Liver (tissue), 9 donors: Measurements from ENCODE around the gene STXBP6. TPM values are rescaled to one million over a fixed set of nuclear protein-coding genes. Genes with fewer than 3 reads are reported as not detected.

ENCODE experiments used
- DNase-seq: peaks from one replicate; pipeline ENCODE4 v3.0.0-alpha.2; 2017; ENCODE audit warnings: low spot score
- H3K27ac ChIP-seq, 2 donors: one replicate each; pipeline ENCODE4 v1.7.0; 2013; ENCODE audit warnings: inconsistent platforms in 2 of 2, low read length in 2 of 2, control low read depth in 1 of 2, low read depth in 1 of 2, mild to moderate bottlenecking in 1 of 2
- H3K27me3 ChIP-seq, 4 donors: one replicate each; pipeline versions ENCODE4 v1.6.1 to v1.7.0; 2013; ENCODE audit warnings: low read length in 3 of 4, inconsistent platforms in 1 of 4, mild to moderate bottlenecking in 1 of 4, moderate library complexity in 1 of 4; ENCODE audit not compliant: control insufficient read depth in 4 of 4, insufficient read depth in 4 of 4
- H3K36me3 ChIP-seq, 4 donors: one replicate each; pipeline versions ENCODE4 v1.6.1 to v1.7.0; 2013; ENCODE audit warnings: low read length in 3 of 4, mild to moderate bottlenecking in 3 of 4, low read depth in 1 of 4, moderate library complexity in 1 of 4; ENCODE audit not compliant: control insufficient read depth in 4 of 4, insufficient read depth in 3 of 4
- H3K4me1 ChIP-seq, 4 donors: one replicate each; pipeline versions ENCODE4 v1.6.1 to v1.7.0; 2013; ENCODE audit warnings: low read length in 3 of 4, mild to moderate bottlenecking in 3 of 4, moderate library complexity in 1 of 4; ENCODE audit not compliant: control insufficient read depth in 4 of 4, insufficient read depth in 4 of 4
- H3K4me3 ChIP-seq, 3 donors: one replicate each; pipeline versions ENCODE4 v1.6.1 to v1.7.0; 2013; ENCODE audit warnings: low read length in 3 of 3, control low read depth in 1 of 3, low read depth in 1 of 3, mild to moderate bottlenecking in 1 of 3
- H3K9ac ChIP-seq, 2 donors: one replicate each; pipeline ENCODE4 v1.7.0; 2013; ENCODE audit warnings: low read length in 2 of 2, mild to moderate bottlenecking in 2 of 2, moderate library complexity in 2 of 2, control low read depth in 1 of 2, low read depth in 1 of 2
- H3K9me3 ChIP-seq, 4 donors: one replicate each; pipeline versions ENCODE4 v1.6.1 to v1.7.0; 2013; ENCODE audit warnings: low read length in 3 of 4; ENCODE audit not compliant: control insufficient read depth in 4 of 4
- EGR1 ChIP-seq, 2 donors: IDR thresholded peaks; 2 replicates each; pipeline ENCODE4 v1.6.1; 2016 to 2018; ENCODE audit warnings: antibody characterized with exemption in 2 of 2, low read depth in 2 of 2
- FOXA1 ChIP-seq: IDR thresholded peaks from 2 replicates; pipeline ENCODE4 v1.6.1; 2016; ENCODE audit warnings: antibody characterized with exemption
- FOXA2 ChIP-seq: IDR thresholded peaks from 2 replicates; pipeline ENCODE4 v1.6.1; 2016; ENCODE audit warnings: antibody characterized with exemption
- GABPA ChIP-seq, 2 donors: IDR thresholded peaks in 1 of 2; conservative IDR thresholded peaks in 1 of 2; 2 replicates each; pipeline ENCODE4 v1.6.1; 2016; ENCODE audit warnings: antibody characterized with exemption in 2 of 2, mild to moderate bottlenecking in 1 of 2, moderate library complexity in 1 of 2
- HNF4A ChIP-seq, 2 donors: conservative IDR thresholded peaks; 2 replicates each; pipeline ENCODE4 v1.6.1; 2016; ENCODE audit warnings: antibody characterized with exemption in 2 of 2, mild to moderate bottlenecking in 2 of 2
- HNF4G ChIP-seq: IDR thresholded peaks from 2 replicates; pipeline ENCODE4 v1.6.1; 2016; ENCODE audit warnings: antibody characterized with exemption
- JUND ChIP-seq, 2 donors: IDR thresholded peaks; 2 replicates each; pipeline ENCODE4 v1.6.1; 2016; ENCODE audit warnings: antibody characterized with exemption in 2 of 2
- NR2F2 ChIP-seq: IDR thresholded peaks from 2 replicates; pipeline ENCODE4 v1.6.1; 2016; ENCODE audit warnings: antibody characterized with exemption
- SP1 ChIP-seq: IDR thresholded peaks from 2 replicates; pipeline ENCODE4 v1.6.1; 2018; ENCODE audit warnings: antibody characterized with exemption, mild to moderate bottlenecking
- TAF1 ChIP-seq: conservative IDR thresholded peaks from 2 replicates; pipeline ENCODE4 v1.6.1; 2016; ENCODE audit warnings: antibody characterized with exemption, mild to moderate bottlenecking
- YY1 ChIP-seq: IDR thresholded peaks from 2 replicates; pipeline ENCODE4 v1.6.1; 2016; ENCODE audit warnings: antibody characterized with exemption, mild to moderate bottlenecking
- WGBS: extraction: QIAGEN DNeasy Blood & Tissue Kit; methylation state at CpG from one replicate; pipeline ENCODE4 v1.1.7; 2013; 5-methylcytosine and 5-hydroxymethylcytosine counted together
- polyA plus RNA-seq, 2 donors: library from polyadenylated mRNA; stranded (reverse) in 1 of 2; unstranded in 1 of 2; fragments of 200-250 nt in 1 of 2; fragments of >200 nt in 1 of 2; fragmentation: Nextera tagmentation in 1 of 2; extraction: Ambion mirVana in 1 of 2; gene quantifications; one replicate each; pipeline versions ENCODE4 v1.2.1 to v1.2.3, GENCODE V29; 2013 to 2015
- total RNA-seq, 2 donors: library from RNA; depleted of rRNA; stranded (reverse); fragments of >200 nt; gene quantifications; one replicate each; pipeline ENCODE4 v1.2.3, GENCODE V29; 2014
- TF ChIP-seq, protein P1 (sequence below): fragments of 150-350 bp; IDR thresholded peaks from 2 replicates; pipeline ENCODE4 v1.5.1; 2017; ENCODE audit warnings: improper control_type of control experiment, low read depth, low read length; ENCODE audit not compliant: missing input control
- TF ChIP-seq, protein P2 (sequence below): IDR thresholded peaks from 2 replicates; pipeline ENCODE4 v1.6.1; 2016; ENCODE audit warnings: antibody characterized with exemption
- TF ChIP-seq, protein P3 (sequence below): IDR thresholded peaks from 2 replicates; pipeline ENCODE4 v1.6.1; 2016; ENCODE audit warnings: antibody characterized with exemption
- TF ChIP-seq, protein P4 (sequence below): IDR thresholded peaks from 2 replicates; pipeline ENCODE4 v1.6.1; 2016; ENCODE audit warnings: antibody characterized with exemption, mild to moderate bottlenecking
- donor health status: healthy.
- donor health status: healthy.
- donor health status: healthy.
- donor health status: healthy.
- donor health status: healthy.

The STXBP6 gene
- total and polyA plus RNA-seq, 4 donors, result 1.4 to 3.8 (median 1.8) TPM

DNA sequence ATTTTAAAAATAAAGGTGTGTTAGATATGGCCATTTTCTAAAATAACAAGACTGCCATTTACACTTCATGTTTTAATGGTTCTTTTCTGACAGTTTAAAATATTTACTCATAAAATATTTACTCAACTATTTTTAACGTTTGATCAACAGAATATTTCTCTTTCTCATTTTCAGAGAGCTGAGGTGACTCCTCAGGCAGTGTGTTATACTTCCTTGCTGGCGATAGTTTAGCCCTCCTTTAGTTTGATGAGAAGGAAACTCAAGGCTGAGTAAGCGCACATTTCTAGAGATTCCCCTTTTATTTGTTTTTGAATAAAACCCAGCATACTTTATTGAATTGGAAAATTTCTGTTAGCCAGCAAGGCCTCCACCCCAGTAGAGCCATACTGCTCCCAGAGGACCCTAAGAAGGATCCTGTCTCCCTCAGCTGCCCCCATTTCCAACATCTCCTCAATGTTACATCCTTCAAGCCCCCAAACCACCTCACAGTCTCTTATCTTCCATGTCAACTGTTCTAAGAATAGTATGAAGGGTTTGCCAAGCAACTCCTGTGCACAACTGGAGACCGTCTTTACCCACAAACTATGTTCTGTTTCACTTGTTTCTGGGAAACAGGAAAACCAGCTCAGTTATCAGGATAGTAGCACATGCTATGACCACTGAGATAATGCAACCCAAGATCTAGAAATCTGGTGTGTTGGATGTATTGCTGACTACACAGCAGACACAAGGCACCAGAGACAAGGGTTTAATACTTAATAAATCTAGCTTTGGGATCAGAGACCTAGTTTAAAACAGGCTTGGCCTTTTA lies 129.5 kb downstream of the STXBP6 start (continued):
- TF ChIP-seq, protein P1, sequence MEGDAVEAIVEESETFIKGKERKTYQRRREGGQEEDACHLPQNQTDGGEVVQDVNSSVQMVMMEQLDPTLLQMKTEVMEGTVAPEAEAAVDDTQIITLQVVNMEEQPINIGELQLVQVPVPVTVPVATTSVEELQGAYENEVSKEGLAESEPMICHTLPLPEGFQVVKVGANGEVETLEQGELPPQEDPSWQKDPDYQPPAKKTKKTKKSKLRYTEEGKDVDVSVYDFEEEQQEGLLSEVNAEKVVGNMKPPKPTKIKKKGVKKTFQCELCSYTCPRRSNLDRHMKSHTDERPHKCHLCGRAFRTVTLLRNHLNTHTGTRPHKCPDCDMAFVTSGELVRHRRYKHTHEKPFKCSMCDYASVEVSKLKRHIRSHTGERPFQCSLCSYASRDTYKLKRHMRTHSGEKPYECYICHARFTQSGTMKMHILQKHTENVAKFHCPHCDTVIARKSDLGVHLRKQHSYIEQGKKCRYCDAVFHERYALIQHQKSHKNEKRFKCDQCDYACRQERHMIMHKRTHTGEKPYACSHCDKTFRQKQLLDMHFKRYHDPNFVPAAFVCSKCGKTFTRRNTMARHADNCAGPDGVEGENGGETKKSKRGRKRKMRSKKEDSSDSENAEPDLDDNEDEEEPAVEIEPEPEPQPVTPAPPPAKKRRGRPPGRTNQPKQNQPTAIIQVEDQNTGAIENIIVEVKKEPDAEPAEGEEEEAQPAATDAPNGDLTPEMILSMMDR, result no peak
- no peak for TF ChIP-seq HNF4A (conservative IDR thresholded peaks at IDR 0.05)

DNA sequence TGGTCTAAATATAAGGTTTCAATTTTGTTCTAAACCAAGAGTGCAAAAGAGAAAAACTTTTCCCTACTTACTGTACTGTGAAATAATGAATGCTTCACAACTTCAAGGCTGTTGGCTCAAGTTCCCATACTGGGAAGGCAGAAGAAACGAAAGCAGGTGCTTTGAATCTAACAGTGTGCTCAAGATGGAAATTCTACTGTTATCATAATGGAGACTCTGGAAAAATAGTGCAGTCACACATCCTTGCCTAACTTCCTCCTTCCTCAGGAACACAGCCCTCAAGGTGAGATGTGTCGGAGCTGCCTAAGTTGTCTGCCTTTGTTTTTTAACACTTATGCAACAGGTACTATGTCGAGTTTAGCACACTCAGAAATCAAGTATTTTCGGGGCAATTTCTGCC lies 131.1 kb downstream of the STXBP6 start:
- Histone ChIP-seq H3K4me1 (peaks cover 0 to 1% (median 0%) of the 10 kb centered on the region in 4 donors), H3K9ac (no peak overlapping the region), H3K27me3 (no peaks in the 10 kb centered on the region), H3K36me3 (no peaks in the 10 kb centered on the region), H3K4me3 (no peak overlapping the region), H3K9me3 (no peaks in the 10 kb centered on the region), H3K27ac (no peak overlapping the region)
- TF ChIP-seq, protein P2, sequence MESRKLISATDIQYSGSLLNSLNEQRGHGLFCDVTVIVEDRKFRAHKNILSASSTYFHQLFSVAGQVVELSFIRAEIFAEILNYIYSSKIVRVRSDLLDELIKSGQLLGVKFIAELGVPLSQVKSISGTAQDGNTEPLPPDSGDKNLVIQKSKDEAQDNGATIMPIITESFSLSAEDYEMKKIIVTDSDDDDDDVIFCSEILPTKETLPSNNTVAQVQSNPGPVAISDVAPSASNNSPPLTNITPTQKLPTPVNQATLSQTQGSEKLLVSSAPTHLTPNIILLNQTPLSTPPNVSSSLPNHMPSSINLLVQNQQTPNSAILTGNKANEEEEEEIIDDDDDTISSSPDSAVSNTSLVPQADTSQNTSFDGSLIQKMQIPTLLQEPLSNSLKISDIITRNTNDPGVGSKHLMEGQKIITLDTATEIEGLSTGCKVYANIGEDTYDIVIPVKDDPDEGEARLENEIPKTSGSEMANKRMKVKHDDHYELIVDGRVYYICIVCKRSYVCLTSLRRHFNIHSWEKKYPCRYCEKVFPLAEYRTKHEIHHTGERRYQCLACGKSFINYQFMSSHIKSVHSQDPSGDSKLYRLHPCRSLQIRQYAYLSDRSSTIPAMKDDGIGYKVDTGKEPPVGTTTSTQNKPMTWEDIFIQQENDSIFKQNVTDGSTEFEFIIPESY, result no peak
- no peak for TF ChIP-seq GABPA (IDR thresholded peaks at IDR 0.05 in 1 of 2, conservative IDR thresholded peaks at IDR 0.05 in 1 of 2)
- DNase-seq, result no peak
- WGBS, result 82% methylated on average over 4 of the region's 4 CpGs

DNA sequence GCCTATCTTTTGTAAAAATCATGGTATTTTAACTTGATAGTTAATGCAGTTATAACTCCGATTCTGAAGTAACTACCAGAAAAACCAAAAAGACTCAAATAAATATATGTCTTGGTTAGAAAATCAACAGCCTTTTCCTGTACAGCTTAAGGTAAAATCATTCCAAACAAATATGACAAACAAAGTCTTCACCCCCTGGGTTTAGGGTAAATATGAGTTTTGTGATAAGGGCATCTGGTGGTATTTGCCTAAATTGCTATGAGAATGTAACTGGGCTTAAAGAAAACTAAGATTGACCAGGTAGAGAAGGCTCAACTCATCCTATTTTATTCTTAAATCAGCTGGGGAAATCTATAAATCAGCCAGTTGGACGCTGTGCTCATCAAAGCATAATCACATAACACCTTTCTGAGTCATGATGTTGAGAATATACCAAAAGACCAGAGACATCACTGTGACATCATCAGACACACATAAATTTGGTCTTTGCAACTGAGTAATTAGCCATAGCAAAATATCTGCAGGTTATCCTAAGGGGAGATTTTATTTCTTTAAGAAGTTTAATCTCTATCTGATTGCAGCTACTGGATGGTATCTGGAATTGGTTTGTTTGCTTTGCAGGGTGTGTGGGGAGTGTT lies 133.9 kb downstream of the STXBP6 start:
- TF ChIP-seq TAF1 (no peak), SP1 (no peak), NR2F2 (no peak), FOXA2 (no peak), HNF4G (no peak), EGR1 (IDR thresholded peaks at IDR 0.05; ENCODE audit: low read depth in 2 of 2) (no peak), GABPA (IDR thresholded peaks at IDR 0.05 in 1 of 2, conservative IDR thresholded peaks at IDR 0.05 in 1 of 2) (no peak), JUND (IDR thresholded peaks at IDR 0.05) (no peak), YY1 (no peak), FOXA1 (no peak)
- TF ChIP-seq, protein P1, result no peak
- TF ChIP-seq, protein P3, sequence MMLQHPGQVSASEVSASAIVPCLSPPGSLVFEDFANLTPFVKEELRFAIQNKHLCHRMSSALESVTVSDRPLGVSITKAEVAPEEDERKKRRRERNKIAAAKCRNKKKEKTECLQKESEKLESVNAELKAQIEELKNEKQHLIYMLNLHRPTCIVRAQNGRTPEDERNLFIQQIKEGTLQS, result no peak
- TF ChIP-seq, protein P2, result no peak
- TF ChIP-seq, protein P4, sequence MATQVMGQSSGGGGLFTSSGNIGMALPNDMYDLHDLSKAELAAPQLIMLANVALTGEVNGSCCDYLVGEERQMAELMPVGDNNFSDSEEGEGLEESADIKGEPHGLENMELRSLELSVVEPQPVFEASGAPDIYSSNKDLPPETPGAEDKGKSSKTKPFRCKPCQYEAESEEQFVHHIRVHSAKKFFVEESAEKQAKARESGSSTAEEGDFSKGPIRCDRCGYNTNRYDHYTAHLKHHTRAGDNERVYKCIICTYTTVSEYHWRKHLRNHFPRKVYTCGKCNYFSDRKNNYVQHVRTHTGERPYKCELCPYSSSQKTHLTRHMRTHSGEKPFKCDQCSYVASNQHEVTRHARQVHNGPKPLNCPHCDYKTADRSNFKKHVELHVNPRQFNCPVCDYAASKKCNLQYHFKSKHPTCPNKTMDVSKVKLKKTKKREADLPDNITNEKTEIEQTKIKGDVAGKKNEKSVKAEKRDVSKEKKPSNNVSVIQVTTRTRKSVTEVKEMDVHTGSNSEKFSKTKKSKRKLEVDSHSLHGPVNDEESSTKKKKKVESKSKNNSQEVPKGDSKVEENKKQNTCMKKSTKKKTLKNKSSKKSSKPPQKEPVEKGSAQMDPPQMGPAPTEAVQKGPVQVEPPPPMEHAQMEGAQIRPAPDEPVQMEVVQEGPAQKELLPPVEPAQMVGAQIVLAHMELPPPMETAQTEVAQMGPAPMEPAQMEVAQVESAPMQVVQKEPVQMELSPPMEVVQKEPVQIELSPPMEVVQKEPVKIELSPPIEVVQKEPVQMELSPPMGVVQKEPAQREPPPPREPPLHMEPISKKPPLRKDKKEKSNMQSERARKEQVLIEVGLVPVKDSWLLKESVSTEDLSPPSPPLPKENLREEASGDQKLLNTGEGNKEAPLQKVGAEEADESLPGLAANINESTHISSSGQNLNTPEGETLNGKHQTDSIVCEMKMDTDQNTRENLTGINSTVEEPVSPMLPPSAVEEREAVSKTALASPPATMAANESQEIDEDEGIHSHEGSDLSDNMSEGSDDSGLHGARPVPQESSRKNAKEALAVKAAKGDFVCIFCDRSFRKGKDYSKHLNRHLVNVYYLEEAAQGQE, result no peak
- no peaks in the 10 kb centered on the region for H3K27me3 ChIP-seq
- H3K36me3 ChIP-seq, result no peaks in the 10 kb centered on the region
- 89% methylated on average over 2 of the region's 2 CpGs for WGBS
- no peaks in the 10 kb centered on the region for H3K9me3 ChIP-seq
- no peak for DNase-seq
- H3K27ac ChIP-seq, result no peak overlapping the region
- H3K9ac ChIP-seq, result no peak overlapping the region
- peaks cover 0 to 9% (median 2%) of the 10 kb centered on the region in 4 donors for H3K4me1 ChIP-seq
- no peak overlapping the region for H3K4me3 ChIP-seq
